ENCODE data around the gene S100A12. TPM values are rescaled to one million over a fixed set of nuclear protein-coding genes. Genes with fewer than 3 reads are reported as not detected.
A peak's percentile ranks its signal among the peaks of the same experiment; 100 is the strongest.
"Not testable (repeated sequence)": the region's sequence is repeated elsewhere in the genome, so short reads cannot be mapped to it uniquely, and the experiment has no call there.

S100A12 gene
- total and polyA plus RNA-seq, 2 experiments from 2014 or later, result not detected

DNA sequence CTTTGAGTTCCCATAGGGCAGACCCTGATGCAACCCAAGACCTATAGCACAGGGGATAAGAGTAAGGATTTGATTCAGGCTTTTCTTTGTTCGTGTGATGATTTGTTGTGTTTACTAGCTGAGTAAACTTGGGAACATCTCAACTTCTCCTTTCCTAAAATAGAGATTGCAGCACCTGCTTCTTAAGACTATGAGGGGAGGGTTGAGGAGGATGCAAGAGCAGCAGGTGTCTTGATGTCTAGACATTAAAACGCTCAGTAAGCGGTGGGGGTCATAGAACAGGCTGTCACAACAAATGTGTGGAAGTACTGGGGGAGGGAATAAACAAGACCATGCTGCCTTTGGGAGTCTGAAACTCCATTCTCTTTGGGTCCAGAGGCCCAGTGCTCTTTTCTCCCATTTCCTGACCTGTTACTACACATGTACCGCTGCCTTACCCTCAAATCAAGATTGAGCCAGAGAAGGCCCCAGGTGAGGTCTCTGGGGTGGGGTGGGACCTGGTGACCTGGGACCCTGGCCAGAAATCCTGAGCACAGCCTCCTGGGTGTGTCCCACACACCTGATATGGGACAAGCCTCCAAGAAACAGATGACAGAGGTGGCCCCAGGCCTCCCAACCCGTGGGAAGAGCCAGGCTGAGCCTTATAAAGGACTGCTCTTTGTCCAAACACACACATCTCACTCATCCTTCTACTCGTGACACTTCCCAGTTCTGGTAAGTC, 40.6 kb upstream of the S100A12 start, which contains the start of gene S100A7A:
Gene S100A7A, plus strand, starts transcription at position 671 of the 721 bp plus-strand sequence. CDS start 1,563 bp downstream, outside the sequence.
- Histone ChIP-seq H3K36me3 (no peaks in the 10 kb centered on the region), H3K9me3 (ENCODE audit: low read depth) (no peaks in the 10 kb centered on the region), H3K27ac (no peak within 1 kb of the TSS), H3K4me3 (no peak within 1 kb of the TSS), H3K27me3 (no peaks in the 10 kb centered on the region), H3K4me1 (ENCODE audit: low read depth) (no peaks in the 10 kb centered on the region)
- DNase-seq (ENCODE audit: low read depth in 1 of 2, low spot score in 1 of 2), result no peak
- TF ChIP-seq, protein P1, sequence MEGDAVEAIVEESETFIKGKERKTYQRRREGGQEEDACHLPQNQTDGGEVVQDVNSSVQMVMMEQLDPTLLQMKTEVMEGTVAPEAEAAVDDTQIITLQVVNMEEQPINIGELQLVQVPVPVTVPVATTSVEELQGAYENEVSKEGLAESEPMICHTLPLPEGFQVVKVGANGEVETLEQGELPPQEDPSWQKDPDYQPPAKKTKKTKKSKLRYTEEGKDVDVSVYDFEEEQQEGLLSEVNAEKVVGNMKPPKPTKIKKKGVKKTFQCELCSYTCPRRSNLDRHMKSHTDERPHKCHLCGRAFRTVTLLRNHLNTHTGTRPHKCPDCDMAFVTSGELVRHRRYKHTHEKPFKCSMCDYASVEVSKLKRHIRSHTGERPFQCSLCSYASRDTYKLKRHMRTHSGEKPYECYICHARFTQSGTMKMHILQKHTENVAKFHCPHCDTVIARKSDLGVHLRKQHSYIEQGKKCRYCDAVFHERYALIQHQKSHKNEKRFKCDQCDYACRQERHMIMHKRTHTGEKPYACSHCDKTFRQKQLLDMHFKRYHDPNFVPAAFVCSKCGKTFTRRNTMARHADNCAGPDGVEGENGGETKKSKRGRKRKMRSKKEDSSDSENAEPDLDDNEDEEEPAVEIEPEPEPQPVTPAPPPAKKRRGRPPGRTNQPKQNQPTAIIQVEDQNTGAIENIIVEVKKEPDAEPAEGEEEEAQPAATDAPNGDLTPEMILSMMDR (IDR thresholded peaks at IDR 0.05; ENCODE audit: low read depth, low read length), result no peak

DNA sequence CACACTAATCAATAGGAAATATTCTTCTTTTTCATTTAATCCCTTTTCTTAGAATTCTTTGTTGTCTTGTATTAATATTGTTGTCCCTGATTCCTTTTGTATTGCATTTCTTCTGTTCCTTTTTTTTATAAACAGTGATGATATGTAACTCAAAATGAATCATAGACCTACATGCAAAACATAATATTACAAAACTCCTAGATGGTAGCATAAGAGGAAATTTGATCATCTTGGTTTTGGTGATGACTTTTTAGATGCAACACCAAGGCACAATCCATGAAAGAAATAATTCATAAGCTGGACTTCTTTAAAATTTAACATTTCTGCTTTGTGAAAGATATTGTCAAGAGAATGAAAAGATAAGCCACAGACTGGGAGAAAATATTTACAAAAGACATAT, 38.5 kb upstream of the S100A12 start:
- not testable (repeated sequence) for H3K4me1 ChIP-seq (ENCODE audit: low read depth); H3K9me3 ChIP-seq (ENCODE audit: low read depth); H3K27me3 ChIP-seq; H3K4me3 ChIP-seq; DNase-seq (ENCODE audit: low read depth in 1 of 2, low spot score in 1 of 2); H3K36me3 ChIP-seq; H3K27ac ChIP-seq

DNA sequence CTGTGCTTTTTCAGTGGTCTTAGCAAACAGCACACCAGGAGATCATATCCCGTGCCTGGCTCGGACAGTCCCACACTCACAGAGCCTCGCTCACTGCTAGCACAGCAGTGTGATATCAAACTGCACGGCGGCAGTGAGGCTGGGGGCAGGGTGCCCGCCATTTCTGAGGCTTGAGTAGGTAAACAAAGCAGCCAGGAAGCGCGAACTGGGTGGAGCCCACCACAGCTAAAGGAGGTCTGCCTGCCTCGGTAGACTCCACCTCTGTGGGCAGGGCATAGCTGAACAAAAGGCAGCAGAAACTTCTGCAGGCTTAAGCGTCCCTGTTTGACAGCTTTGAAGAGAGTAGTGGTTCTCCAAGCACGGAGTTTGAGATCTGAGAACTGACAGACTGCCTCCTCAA, 31.9 kb upstream of the S100A12 start:
- not testable (repeated sequence) for DNase-seq (ENCODE audit: low read depth in 1 of 2, low spot score in 1 of 2); H3K27ac ChIP-seq; H3K27me3 ChIP-seq

DNA sequence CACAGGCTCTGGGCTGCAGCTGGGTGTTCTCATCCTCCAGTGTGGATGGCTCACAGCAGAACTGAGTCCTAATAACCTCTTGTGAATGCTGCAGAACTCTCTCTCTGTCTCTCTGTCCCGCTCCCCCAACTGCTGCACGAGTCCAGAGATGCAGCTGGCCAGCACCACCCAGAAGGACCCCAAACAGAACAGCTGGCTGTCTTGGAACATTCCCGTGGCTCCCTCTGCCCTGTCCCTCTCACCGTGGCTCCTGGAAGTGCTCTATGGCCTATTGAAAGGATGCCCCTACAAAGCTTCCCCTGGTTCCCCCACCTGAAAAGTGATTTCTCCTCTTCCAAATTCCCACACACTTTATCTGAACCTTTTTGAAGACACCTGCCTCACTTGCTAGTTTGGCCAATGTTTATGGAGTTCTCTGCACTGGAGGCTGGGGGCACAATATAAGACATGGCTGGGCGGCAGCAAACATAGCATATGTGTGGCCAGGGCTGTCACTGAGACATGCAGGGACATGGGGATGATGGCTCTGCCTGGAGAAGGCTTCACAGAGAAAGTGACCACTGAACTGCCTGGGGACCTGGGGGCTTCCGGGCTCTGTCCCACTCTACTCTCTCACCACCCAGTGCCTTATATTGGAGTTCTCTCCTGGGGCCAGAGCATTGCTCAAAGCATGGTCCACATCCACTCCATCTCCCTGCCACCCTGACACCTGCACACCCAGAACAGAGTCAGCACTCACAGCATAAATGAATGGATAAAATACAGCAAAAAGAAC, 30.6 kb upstream of the S100A12 start:
- not testable (repeated sequence) for H3K27me3 ChIP-seq; DNase-seq (ENCODE audit: low read depth in 1 of 2, low spot score in 1 of 2); H3K9me3 ChIP-seq (ENCODE audit: low read depth); H3K27ac ChIP-seq; H3K36me3 ChIP-seq; H3K4me1 ChIP-seq (ENCODE audit: low read depth); H3K4me3 ChIP-seq

More for the DNA sequence above, 31.9 kb upstream of the S100A12 start:
- not testable (repeated sequence) for H3K9me3 ChIP-seq (ENCODE audit: low read depth); H3K4me1 ChIP-seq (ENCODE audit: low read depth); H3K36me3 ChIP-seq; H3K4me3 ChIP-seq

DNA sequence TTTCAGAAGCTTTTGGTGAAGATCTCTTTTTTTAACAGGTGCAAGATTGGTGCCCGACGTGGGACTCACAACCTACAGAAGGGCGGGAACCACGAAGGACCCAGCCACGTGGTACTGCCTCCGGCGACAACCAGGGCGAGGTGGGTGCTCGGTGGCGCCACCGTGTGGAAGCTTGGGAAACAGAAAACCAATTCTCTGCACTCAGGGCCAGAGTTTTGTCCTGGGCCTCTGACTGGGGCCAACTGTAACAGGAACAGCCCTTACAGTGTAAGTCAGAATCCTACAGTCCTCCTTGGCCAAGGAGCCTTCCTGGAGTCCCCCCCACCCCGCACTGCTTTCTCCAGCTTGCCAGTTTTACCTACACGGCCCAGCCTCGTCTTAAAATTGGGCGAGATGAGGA, 29.3 kb upstream of the S100A12 start:
- no peaks in the 10 kb centered on the region for H3K27me3 ChIP-seq
- TF ChIP-seq, protein P1 (IDR thresholded peaks at IDR 0.05; ENCODE audit: low read depth, low read length), result peak; percentile 33
- H3K4me1 ChIP-seq (ENCODE audit: low read depth), result peaks cover 3% of the 10 kb centered on the region
- H3K9me3 ChIP-seq (ENCODE audit: low read depth), result no peaks in the 10 kb centered on the region
- no peaks in the 10 kb centered on the region for H3K36me3 ChIP-seq
- DNase-seq (ENCODE audit: low read depth in 1 of 2, low spot score in 1 of 2), result no peak
- no peak overlapping the region for H3K27ac ChIP-seq
- H3K4me3 ChIP-seq, result no peak overlapping the region

DNA sequence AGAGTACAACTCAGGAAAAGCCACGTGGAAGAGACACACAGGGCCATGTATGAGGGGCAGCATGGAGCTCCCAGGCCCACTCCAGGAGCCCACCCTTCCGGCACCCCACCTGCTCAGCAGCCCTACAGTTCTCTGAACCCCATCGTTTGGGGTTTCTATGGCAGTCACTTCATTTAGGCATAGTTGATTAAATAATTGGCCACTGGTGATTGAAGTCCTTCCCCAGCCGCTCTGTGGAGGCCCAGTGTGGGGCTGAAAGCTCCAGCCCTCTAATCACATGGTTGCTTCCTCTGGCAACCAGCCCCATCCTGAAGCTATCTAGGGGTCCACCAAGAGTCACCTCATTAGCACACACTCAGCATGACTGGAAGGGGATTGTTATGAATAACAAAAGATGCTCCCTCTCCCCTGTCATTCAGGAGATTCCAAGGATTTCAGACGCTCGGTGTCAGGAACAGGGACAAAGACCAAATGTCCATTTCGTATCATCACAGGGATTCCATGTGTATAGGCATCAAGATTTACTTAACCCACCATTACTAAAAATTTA, 28.7 kb upstream of the S100A12 start:
- Histone ChIP-seq H3K4me1 (ENCODE audit: low read depth) (peaks cover 3% of the 10 kb centered on the region), H3K36me3 (no peaks in the 10 kb centered on the region), H3K27ac (no peak overlapping the region), H3K9me3 (ENCODE audit: low read depth) (no peaks in the 10 kb centered on the region), H3K27me3 (no peaks in the 10 kb centered on the region), H3K4me3 (no peak overlapping the region)
- TF ChIP-seq, protein P1 (IDR thresholded peaks at IDR 0.05; ENCODE audit: low read depth, low read length), result no peak
- no peak for DNase-seq (ENCODE audit: low read depth in 1 of 2, low spot score in 1 of 2)

Data from cardiac muscle cell (in vitro differentiated cells and primary cell).